Smooth muscle cell (in vitro differentiated cells): ENCODE results near the gene CCND3. TPM values are rescaled to one million over a fixed set of nuclear protein-coding genes. Genes with fewer than 3 reads are reported as not detected.
A peak's percentile ranks its signal among the peaks of the same experiment; 100 is the strongest.

Source experiments
- DNase-seq: peaks from one replicate; lab custom pipeline; 2025; ENCODE audit not compliant: unreplicated experiment; lab: John Stamatoyannopoulos, UW
- H2AFZ ChIP-seq: fragments of 200-600 bp; sonication (generic); 2 replicates; pipeline ENCODE4 v1.6.0; 2016; ENCODE audit warnings: antibody characterized with exemption, low read depth, mild to moderate bottlenecking
- H3F3A ChIP-seq: fragments of 200-600 bp; sonication (generic); 2 replicates; pipeline ENCODE4 v1.6.0; 2017; ENCODE audit warnings: antibody characterized with exemption, low read depth
- H3K27ac ChIP-seq: fragments of 200-600 bp; sonication (generic); 2 replicates; pipeline ENCODE4 v1.5.1; 2016; ENCODE audit warnings: low read depth, mild to moderate bottlenecking
- H3K27me3 ChIP-seq: fragments of 200-600 bp; sonication (generic); 2 replicates; pipeline ENCODE4 v1.6.1; 2016; ENCODE audit warnings: low read depth, mild to moderate bottlenecking
- H3K36me3 ChIP-seq: fragments of 200-600 bp; sonication (generic); 2 replicates; pipeline ENCODE4 v1.5.1; 2016; ENCODE audit warnings: low read depth
- H3K4me1 ChIP-seq: fragments of 200-600 bp; sonication (generic); 2 replicates; pipeline ENCODE4 v1.5.1; 2016; ENCODE audit warnings: low read depth
- H3K4me2 ChIP-seq: fragments of 200-600 bp; sonication (generic); 2 replicates; pipeline ENCODE4 v1.6.0; 2016; ENCODE audit warnings: mild to moderate bottlenecking
- H3K4me3 ChIP-seq: fragments of 200-600 bp; sonication (generic); 2 replicates; pipeline ENCODE4 v1.5.1; 2016; ENCODE audit warnings: mild to moderate bottlenecking
- H3K79me2 ChIP-seq: fragments of 200-600 bp; sonication (generic); 2 replicates; pipeline ENCODE4 v1.6.0; 2016; ENCODE audit warnings: low read depth, mild to moderate bottlenecking
- H3K9ac ChIP-seq: fragments of 200-600 bp; sonication (generic); 2 replicates; pipeline ENCODE4 v1.6.0; 2016; ENCODE audit warnings: low read depth
- H3K9me3 ChIP-seq: fragments of 200-600 bp; sonication (generic); replicated peaks from 2 replicates; pipeline ENCODE4 v1.5.1; 2016; ENCODE audit warnings: low read depth
- H4K20me1 ChIP-seq: fragments of 200-600 bp; sonication (generic); 2 replicates; pipeline ENCODE4 v1.6.0; 2016; ENCODE audit warnings: low read depth
- WGBS: methylation state at CpG from one replicate; pipeline ENCODE4 v1.1.7; 2016; ENCODE audit warnings: low lambda C conversion rate; 5-methylcytosine and 5-hydroxymethylcytosine counted together
- polyA plus RNA-seq: library from polyadenylated mRNA; unstranded; fragments of >200 nt; fragmentation: Nextera tagmentation; extraction: Ambion mirVana; gene quantifications from 2 replicates; pipeline ENCODE4 v1.2.1, GENCODE V29; 2016
- total RNA-seq: library from RNA; depleted of rRNA; stranded (reverse); fragments of >200 nt; gene quantifications from 2 replicates; pipeline ENCODE4 v1.2.3, GENCODE V29; 2014
- TF ChIP-seq, protein P1 (sequence below): fragments of 200-600 bp; sonication (generic); IDR thresholded peaks from 2 replicates; pipeline ENCODE4 v1.5.1; 2017; ENCODE audit warnings: borderline replicate concordance, mild to moderate bottlenecking, antibody characterized with exemption; ENCODE audit not compliant: insufficient read depth, poor library complexity, severe bottlenecking

The CCND3 gene
- total and polyA plus RNA-seq, 2 experiments from 2014 or later = 31.5 to 107 TPM

GRCh38 chr6:41920921-41921711 lies 20.5 kb downstream of the CCND3 start, which contains the start of the genes BYSL and MED20:
Gene BYSL, plus strand, starts transcription at chr6:41921499. Its CDS starts 64 bp downstream, at chr6:41921563.
Gene MED20, minus strand, starts transcription at chr6:41921139. Its CDS starts 121 bp downstream, at chr6:41921018.
- peak within 1 kb of the TSS; percentile 97 for H3K4me2 ChIP-seq
- TF ChIP-seq, protein P1, sequence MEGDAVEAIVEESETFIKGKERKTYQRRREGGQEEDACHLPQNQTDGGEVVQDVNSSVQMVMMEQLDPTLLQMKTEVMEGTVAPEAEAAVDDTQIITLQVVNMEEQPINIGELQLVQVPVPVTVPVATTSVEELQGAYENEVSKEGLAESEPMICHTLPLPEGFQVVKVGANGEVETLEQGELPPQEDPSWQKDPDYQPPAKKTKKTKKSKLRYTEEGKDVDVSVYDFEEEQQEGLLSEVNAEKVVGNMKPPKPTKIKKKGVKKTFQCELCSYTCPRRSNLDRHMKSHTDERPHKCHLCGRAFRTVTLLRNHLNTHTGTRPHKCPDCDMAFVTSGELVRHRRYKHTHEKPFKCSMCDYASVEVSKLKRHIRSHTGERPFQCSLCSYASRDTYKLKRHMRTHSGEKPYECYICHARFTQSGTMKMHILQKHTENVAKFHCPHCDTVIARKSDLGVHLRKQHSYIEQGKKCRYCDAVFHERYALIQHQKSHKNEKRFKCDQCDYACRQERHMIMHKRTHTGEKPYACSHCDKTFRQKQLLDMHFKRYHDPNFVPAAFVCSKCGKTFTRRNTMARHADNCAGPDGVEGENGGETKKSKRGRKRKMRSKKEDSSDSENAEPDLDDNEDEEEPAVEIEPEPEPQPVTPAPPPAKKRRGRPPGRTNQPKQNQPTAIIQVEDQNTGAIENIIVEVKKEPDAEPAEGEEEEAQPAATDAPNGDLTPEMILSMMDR = peak; percentile 97
- no peaks in the 10 kb centered on the region for H3F3A ChIP-seq
- H3K9me3 ChIP-seq = no peaks in the 10 kb centered on the region
- peak within 1 kb of the TSS; percentile 99 for H3K9ac ChIP-seq
- peak within 1 kb of the TSS; percentile 81 for H3K4me3 ChIP-seq
- WGBS = 1% methylated on average over 51 of the region's 55 CpGs
- H3K4me1 ChIP-seq = peaks cover 25% of the 10 kb centered on the region
- H3K36me3 ChIP-seq = no peaks in the 10 kb centered on the region
- H2AFZ ChIP-seq = peak within 1 kb of the TSS; percentile 92
- H4K20me1 ChIP-seq = no peaks in the 10 kb centered on the region
- DNase-seq = peak; percentile 98
- peak within 1 kb of the TSS; percentile 99 for H3K27ac ChIP-seq
- H3K79me2 ChIP-seq = peaks cover 74% of the 10 kb centered on the region
- H3K27me3 ChIP-seq = no peaks in the 10 kb centered on the region

DNA sequence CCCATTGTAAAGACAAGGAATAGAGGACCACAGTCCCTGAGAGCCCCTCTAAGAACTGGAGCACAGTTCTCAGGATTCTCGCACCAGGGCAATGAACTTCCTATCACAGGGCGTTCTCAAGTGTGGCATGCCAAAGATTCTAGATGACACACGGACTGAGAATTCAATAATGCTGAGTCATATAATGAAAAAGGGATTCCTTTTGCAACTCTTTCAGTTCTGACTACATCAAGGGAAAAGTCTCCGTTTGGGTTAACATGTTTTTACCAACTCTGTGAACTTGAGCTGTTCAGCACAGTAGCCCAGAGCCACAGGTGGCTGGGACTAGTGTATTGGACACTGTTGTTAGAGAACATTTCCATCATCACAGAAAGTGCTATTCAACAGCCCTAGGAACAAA lies 24.1 kb downstream of the CCND3 start:
- H3K27ac ChIP-seq = peak overlapping the region; percentile 76
- WGBS = 27% methylated on average over 4 of the region's 4 CpGs
- no peaks in the 10 kb centered on the region for H3K27me3 ChIP-seq
- no peaks in the 10 kb centered on the region for H4K20me1 ChIP-seq
- TF ChIP-seq, protein P1 = no peak
- H3K4me1 ChIP-seq = peaks cover 17% of the 10 kb centered on the region
- H3K4me2 ChIP-seq = peak overlapping the region; percentile 26
- peaks cover 49% of the 10 kb centered on the region for H3K79me2 ChIP-seq
- H2AFZ ChIP-seq = no peak overlapping the region
- DNase-seq = no peak
- no peaks in the 10 kb centered on the region for H3K9me3 ChIP-seq
- no peaks in the 10 kb centered on the region for H3K36me3 ChIP-seq
- peak overlapping the region; percentile 13 for H3K9ac ChIP-seq
- H3F3A ChIP-seq = no peaks in the 10 kb centered on the region
- no peak overlapping the region for H3K4me3 ChIP-seq

DNA sequence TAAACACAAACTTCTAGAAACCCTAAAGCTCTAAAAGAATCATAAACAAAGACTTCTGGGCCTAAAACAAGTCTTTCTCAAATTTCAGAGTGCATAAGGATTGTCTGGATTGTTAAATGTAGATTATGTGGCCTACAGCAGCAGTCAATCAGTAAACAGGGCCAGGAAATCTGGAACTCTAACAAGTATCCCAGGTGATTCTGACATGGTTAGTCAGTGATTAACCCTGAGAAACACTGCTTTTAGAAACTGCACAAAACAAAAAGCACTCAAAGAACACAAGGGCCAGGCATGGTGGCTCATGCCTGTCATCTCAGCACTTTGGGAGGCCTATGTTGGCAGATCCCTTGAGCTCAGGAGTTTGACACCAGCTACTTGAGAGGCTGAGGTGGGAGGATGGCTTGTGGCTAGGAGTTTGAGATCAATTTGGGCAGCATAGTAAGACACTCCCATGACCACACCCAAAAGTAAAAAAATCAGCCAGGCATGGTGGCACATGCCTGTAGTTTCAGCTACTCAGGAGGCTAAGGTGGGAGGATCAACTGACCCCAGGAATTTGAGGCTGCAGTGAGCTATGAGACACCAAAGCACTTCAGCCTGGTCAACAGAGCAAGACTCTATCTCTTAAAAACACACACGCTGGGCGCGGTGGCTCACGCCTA lies 26.6 kb downstream of the CCND3 start:
- Histone ChIP-seq H3K9me3 (no peaks in the 10 kb centered on the region), H3K4me1 (peaks cover 5% of the 10 kb centered on the region), H3K27me3 (no peaks in the 10 kb centered on the region), H3K4me3 (no peak overlapping the region), H3K4me2 (no peak overlapping the region), H3K27ac (no peak overlapping the region), H3F3A (no peaks in the 10 kb centered on the region), H3K9ac (no peak overlapping the region), H3K79me2 (peaks cover 31% of the 10 kb centered on the region), H2AFZ (no peak overlapping the region), H3K36me3 (no peaks in the 10 kb centered on the region), H4K20me1 (no peaks in the 10 kb centered on the region)
- TF ChIP-seq, protein P1 = no peak
- 100% methylated on average over 4 of the region's 4 CpGs for WGBS
- DNase-seq = no peak
